Neural cell (in vitro differentiated cells): ENCODE data around the gene VSIG10. TPM values are rescaled to one million over a fixed set of nuclear protein-coding genes. Genes with fewer than 3 reads are reported as not detected.

Experiments
- H2AFZ ChIP-seq: fragments of 200-600, 300-800 bp; sonication (generic), shearing (Covaris generic); 2 replicates; pipeline ENCODE4 v1.6.0; 2014; ENCODE audit warnings: low read depth, mild to moderate bottlenecking, antibody characterized with exemption, low read length, moderate library complexity
- H3F3A ChIP-seq: fragments of 200-600 bp; shearing (Covaris generic); 2 replicates; pipeline ENCODE4 v1.6.1; 2016; ENCODE audit warnings: mild to moderate bottlenecking, moderate library complexity, mixed read lengths, antibody characterized with exemption, low read length; ENCODE audit not compliant: insufficient read depth, poor library complexity, severe bottlenecking
- H3K27ac ChIP-seq: fragments of 200-600, 300-800 bp; sonication (generic), shearing (Covaris generic); 2 replicates; pipeline ENCODE4 v1.5.1; 2014; ENCODE audit warnings: mild to moderate bottlenecking, low read length, moderate library complexity
- H3K27me3 ChIP-seq: fragments of 300-800, 200-600 bp; sonication (generic), shearing (Covaris generic); 2 replicates; pipeline ENCODE4 v1.6.0; 2014; ENCODE audit warnings: mild to moderate bottlenecking, low read depth, low read length, moderate library complexity; ENCODE audit not compliant: insufficient read depth
- H3K36me3 ChIP-seq: fragments of 300-800, 200-600 bp; sonication (generic), shearing (Covaris generic); 2 replicates; pipeline ENCODE4 v1.5.1; 2014; ENCODE audit warnings: mild to moderate bottlenecking, antibody characterized with exemption, low read length, moderate library complexity; ENCODE audit not compliant: insufficient read depth
- H3K4me2 ChIP-seq: fragments of 300-800, 200-600 bp; sonication (generic), shearing (Covaris generic); 2 replicates; pipeline ENCODE4 v1.6.0; 2014; ENCODE audit warnings: mild to moderate bottlenecking, low read length
- H3K4me3 ChIP-seq: fragments of 300-800, 200-600 bp; sonication (generic), shearing (Covaris generic); 2 replicates; pipeline ENCODE4 v1.5.1; 2014; ENCODE audit warnings: mild to moderate bottlenecking, low read length, moderate library complexity
- H3K79me2 ChIP-seq: fragments of 200-600 bp; shearing (Covaris generic); replicated peaks from 2 replicates; pipeline ENCODE4 v1.6.0; 2014; ENCODE audit warnings: mild to moderate bottlenecking, low read length, moderate library complexity; ENCODE audit not compliant: insufficient read depth
- H3K9ac ChIP-seq: fragments of 300-800, 200-600 bp; sonication (generic), shearing (Covaris generic); 2 replicates; pipeline ENCODE4 v1.6.1; 2016; ENCODE audit warnings: mild to moderate bottlenecking, low read length, mixed read lengths
- H3K9me2 ChIP-seq: fragments of 200-600 bp; shearing (Covaris generic); 2 replicates; pipeline ENCODE4 v1.6.1; 2016; ENCODE audit warnings: mild to moderate bottlenecking, low read length, mixed read lengths; ENCODE audit not compliant: insufficient read depth
- H3K9me3 ChIP-seq: fragments of 200-600, 300-800 bp; sonication (generic), shearing (Covaris generic); 2 replicates; pipeline ENCODE4 v1.6.1; 2016; ENCODE audit warnings: mild to moderate bottlenecking, mixed run types, low read length, moderate library complexity, mixed read lengths
- H4K20me1 ChIP-seq: fragments of 200-600 bp; shearing (Covaris generic); 2 replicates; pipeline ENCODE4 v1.6.1; 2016; ENCODE audit warnings: mild to moderate bottlenecking, mixed run types; ENCODE audit not compliant: insufficient read depth
- EP300 ChIP-seq: fragments of 450-650 bp; conservative IDR thresholded peaks from 2 replicates; pipeline ENCODE4 v1.6.1; 2014; ENCODE audit warnings: antibody characterized with exemption, mild to moderate bottlenecking, moderate library complexity; ENCODE audit not compliant: poor library complexity, severe bottlenecking
- EZH2 ChIP-seq: fragments of 200-600, 300-800 bp; shearing (Covaris generic), sonication (generic); IDR thresholded peaks from 2 replicates; pipeline ENCODE4 v1.6.1; 2014; ENCODE audit warnings: antibody characterized with exemption, low read length, borderline replicate concordance, mild to moderate bottlenecking; ENCODE audit not compliant: insufficient read depth, poor library complexity, severe bottlenecking
- MXI1 ChIP-seq: fragments of 450-650 bp; conservative IDR thresholded peaks from 2 replicates; pipeline ENCODE4 v1.6.1; 2014; ENCODE audit warnings: antibody characterized with exemption, mild to moderate bottlenecking; ENCODE audit not compliant: poor library complexity, severe bottlenecking
- POLR2AphosphoS5 ChIP-seq: IDR thresholded peaks from 2 replicates; pipeline ENCODE4 v1.6.1; 2012
- RAD21 ChIP-seq: fragments of 450-650 bp; conservative IDR thresholded peaks from 2 replicates; pipeline ENCODE4 v1.6.1; 2014; ENCODE audit warnings: antibody characterized with exemption, mild to moderate bottlenecking, moderate library complexity
- SMC3 ChIP-seq: fragments of 450-650 bp; conservative IDR thresholded peaks from 2 replicates; pipeline ENCODE4 v1.6.1; 2014; ENCODE audit warnings: antibody characterized with exemption, mild to moderate bottlenecking, moderate library complexity; ENCODE audit not compliant: poor library complexity
- TAF1 ChIP-seq: IDR thresholded peaks from 2 replicates; pipeline ENCODE4 v1.6.1; 2012; ENCODE audit warnings: low read depth
- polyA plus RNA-seq: library from polyadenylated mRNA; depleted of rRNA; stranded (reverse); fragments of >200 nt; gene quantifications from 2 replicates; pipeline ENCODE4 v1.2.3, GENCODE V29; 2014
- TF ChIP-seq, protein P1 (sequence below): IDR thresholded peaks from 2 replicates; pipeline ENCODE4 v1.6.1; 2012; ENCODE audit warnings: borderline replicate concordance
- TF ChIP-seq, protein P2 (sequence below): fragments of 450-650 bp; IDR thresholded peaks from 2 replicates; pipeline ENCODE4 v1.5.1; 2014; ENCODE audit warnings: antibody characterized with exemption, mild to moderate bottlenecking, moderate library complexity; ENCODE audit not compliant: poor library complexity, severe bottlenecking

Gene VSIG10
- polyA plus RNA-seq, 1 donor from 2014 or later: 2.0 TPM

GRCh38 chr12:118120579-118121363 is 17.0 kb upstream of the VSIG10 start:
- Histone ChIP-seq H3K27ac (peak overlapping the region; percentile 23), H3K4me3 (no peak overlapping the region), H3K9me2 (no peaks in the 10 kb centered on the region), H3K27me3 (no peaks in the 10 kb centered on the region), H3F3A (no peaks in the 10 kb centered on the region), H3K36me3 (no peaks in the 10 kb centered on the region), H3K4me2 (no peak overlapping the region), H3K79me2 (no peaks in the 10 kb centered on the region), H3K9ac (no peak overlapping the region), H2AFZ (no peak overlapping the region), H4K20me1 (no peaks in the 10 kb centered on the region), H3K9me3 (no peaks in the 10 kb centered on the region)
- TF ChIP-seq, protein P1, sequence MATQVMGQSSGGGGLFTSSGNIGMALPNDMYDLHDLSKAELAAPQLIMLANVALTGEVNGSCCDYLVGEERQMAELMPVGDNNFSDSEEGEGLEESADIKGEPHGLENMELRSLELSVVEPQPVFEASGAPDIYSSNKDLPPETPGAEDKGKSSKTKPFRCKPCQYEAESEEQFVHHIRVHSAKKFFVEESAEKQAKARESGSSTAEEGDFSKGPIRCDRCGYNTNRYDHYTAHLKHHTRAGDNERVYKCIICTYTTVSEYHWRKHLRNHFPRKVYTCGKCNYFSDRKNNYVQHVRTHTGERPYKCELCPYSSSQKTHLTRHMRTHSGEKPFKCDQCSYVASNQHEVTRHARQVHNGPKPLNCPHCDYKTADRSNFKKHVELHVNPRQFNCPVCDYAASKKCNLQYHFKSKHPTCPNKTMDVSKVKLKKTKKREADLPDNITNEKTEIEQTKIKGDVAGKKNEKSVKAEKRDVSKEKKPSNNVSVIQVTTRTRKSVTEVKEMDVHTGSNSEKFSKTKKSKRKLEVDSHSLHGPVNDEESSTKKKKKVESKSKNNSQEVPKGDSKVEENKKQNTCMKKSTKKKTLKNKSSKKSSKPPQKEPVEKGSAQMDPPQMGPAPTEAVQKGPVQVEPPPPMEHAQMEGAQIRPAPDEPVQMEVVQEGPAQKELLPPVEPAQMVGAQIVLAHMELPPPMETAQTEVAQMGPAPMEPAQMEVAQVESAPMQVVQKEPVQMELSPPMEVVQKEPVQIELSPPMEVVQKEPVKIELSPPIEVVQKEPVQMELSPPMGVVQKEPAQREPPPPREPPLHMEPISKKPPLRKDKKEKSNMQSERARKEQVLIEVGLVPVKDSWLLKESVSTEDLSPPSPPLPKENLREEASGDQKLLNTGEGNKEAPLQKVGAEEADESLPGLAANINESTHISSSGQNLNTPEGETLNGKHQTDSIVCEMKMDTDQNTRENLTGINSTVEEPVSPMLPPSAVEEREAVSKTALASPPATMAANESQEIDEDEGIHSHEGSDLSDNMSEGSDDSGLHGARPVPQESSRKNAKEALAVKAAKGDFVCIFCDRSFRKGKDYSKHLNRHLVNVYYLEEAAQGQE: no peak
- no peak for TF ChIP-seq SMC3
- no peak for TF ChIP-seq RAD21
- TF ChIP-seq EP300: no peak
- no peak for TF ChIP-seq POLR2AphosphoS5
- no peak for TF ChIP-seq TAF1
- no peak for TF ChIP-seq MXI1
- no peak for TF ChIP-seq EZH2
- TF ChIP-seq, protein P2, sequence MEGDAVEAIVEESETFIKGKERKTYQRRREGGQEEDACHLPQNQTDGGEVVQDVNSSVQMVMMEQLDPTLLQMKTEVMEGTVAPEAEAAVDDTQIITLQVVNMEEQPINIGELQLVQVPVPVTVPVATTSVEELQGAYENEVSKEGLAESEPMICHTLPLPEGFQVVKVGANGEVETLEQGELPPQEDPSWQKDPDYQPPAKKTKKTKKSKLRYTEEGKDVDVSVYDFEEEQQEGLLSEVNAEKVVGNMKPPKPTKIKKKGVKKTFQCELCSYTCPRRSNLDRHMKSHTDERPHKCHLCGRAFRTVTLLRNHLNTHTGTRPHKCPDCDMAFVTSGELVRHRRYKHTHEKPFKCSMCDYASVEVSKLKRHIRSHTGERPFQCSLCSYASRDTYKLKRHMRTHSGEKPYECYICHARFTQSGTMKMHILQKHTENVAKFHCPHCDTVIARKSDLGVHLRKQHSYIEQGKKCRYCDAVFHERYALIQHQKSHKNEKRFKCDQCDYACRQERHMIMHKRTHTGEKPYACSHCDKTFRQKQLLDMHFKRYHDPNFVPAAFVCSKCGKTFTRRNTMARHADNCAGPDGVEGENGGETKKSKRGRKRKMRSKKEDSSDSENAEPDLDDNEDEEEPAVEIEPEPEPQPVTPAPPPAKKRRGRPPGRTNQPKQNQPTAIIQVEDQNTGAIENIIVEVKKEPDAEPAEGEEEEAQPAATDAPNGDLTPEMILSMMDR: no peak

DNA sequence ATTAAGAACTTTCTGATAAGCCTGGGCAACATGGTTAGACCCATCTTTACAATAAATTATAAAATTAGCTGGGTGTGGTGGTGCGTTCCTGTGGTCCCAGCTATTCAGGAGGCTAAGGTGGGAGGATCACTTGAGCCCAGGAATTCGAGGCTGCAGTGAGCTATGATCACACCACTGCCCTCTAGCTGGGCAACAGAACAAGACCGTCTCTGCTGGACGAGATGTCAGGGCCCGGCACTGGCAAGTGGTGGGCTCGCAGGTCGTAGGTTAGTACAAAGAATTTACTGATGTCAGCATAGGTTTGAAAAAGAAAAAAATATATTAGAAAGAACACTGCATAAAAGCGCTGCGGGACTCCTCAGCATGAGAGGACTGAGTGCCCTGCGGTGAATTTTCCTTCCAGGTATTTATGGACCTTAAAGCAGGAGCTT is 15.7 kb upstream of the VSIG10 start:
- Histone ChIP-seq H3F3A (no peaks in the 10 kb centered on the region), H3K79me2 (no peaks in the 10 kb centered on the region), H2AFZ (no peak overlapping the region), H3K4me2 (no peak overlapping the region), H3K36me3 (no peaks in the 10 kb centered on the region), H3K4me3 (no peak overlapping the region), H3K9me2 (no peaks in the 10 kb centered on the region), H3K27ac (no peak overlapping the region), H4K20me1 (no peaks in the 10 kb centered on the region), H3K27me3 (no peaks in the 10 kb centered on the region), H3K9me3 (no peaks in the 10 kb centered on the region), H3K9ac (no peak overlapping the region)
- TF ChIP-seq RAD21: no peak
- no peak for TF ChIP-seq TAF1
- no peak for TF ChIP-seq MXI1
- no peak for TF ChIP-seq POLR2AphosphoS5
- no peak for TF ChIP-seq EZH2
- TF ChIP-seq EP300: no peak
- TF ChIP-seq, protein P1: no peak
- no peak for TF ChIP-seq SMC3
- TF ChIP-seq, protein P2: no peak
